MM.1S (cell line): ENCODE measurements around the gene PARP16.

Source experiments
- DNase-seq: peaks from one replicate; pipeline ENCODE4 v3.0.0-alpha.2; 2015
- H2AFZ ChIP-seq: fragments of 300-600 bp; sonication (generic); 2 replicates; pipeline ENCODE4 v1.6.0; 2016; ENCODE audit warnings: antibody characterized with exemption, low read length
- H3F3A ChIP-seq: fragments of 300-600 bp; sonication (generic); 2 replicates; pipeline ENCODE4 v1.6.1; 2016; ENCODE audit warnings: mild to moderate bottlenecking, antibody characterized with exemption, low read length, moderate library complexity, mixed read lengths; ENCODE audit not compliant: insufficient read depth
- H3K27ac ChIP-seq: fragments of 300-600 bp; sonication (generic); 2 replicates; pipeline ENCODE4 v1.5.1; 2016; ENCODE audit warnings: mild to moderate bottlenecking, low read length
- H3K27me3 ChIP-seq: fragments of 300-600 bp; sonication (generic); replicated peaks from 2 replicates; pipeline ENCODE4 v1.6.0; 2016; ENCODE audit warnings: low read length; ENCODE audit not compliant: insufficient read depth
- H3K36me3 ChIP-seq: fragments of 300-600 bp; sonication (generic); replicated peaks from 2 replicates; pipeline ENCODE4 v1.6.1; 2016; ENCODE audit warnings: mild to moderate bottlenecking, low read length, mixed read lengths; ENCODE audit not compliant: insufficient read depth
- H3K4me1 ChIP-seq: fragments of 300-600 bp; sonication (generic); 2 replicates; pipeline ENCODE4 v1.6.1; 2016; ENCODE audit warnings: low read length, mixed read lengths
- H3K4me2 ChIP-seq: fragments of 300-600 bp; sonication (generic); 2 replicates; pipeline ENCODE4 v1.6.0; 2016; ENCODE audit warnings: low read depth, low read length
- H3K4me3 ChIP-seq: fragments of 300-600 bp; sonication (generic); 2 replicates; pipeline ENCODE4 v1.5.1; 2016; ENCODE audit warnings: low read length, mixed read lengths
- H3K79me2 ChIP-seq: fragments of 300-600 bp; sonication (generic); 2 replicates; pipeline ENCODE4 v1.6.1; 2016; ENCODE audit warnings: mixed run types, low read length, mixed read lengths
- H3K9ac ChIP-seq: fragments of 300-600 bp; sonication (generic); 2 replicates; pipeline ENCODE4 v1.6.1; 2016; ENCODE audit warnings: low read length, mixed read lengths
- H3K9me2 ChIP-seq: fragments of 300-600 bp; sonication (generic); replicated peaks from 2 replicates; pipeline ENCODE4 v1.6.1; 2016; ENCODE audit warnings: mild to moderate bottlenecking, low read length, mixed read lengths; ENCODE audit not compliant: insufficient read depth
- H3K9me3 ChIP-seq: fragments of 300-600 bp; sonication (generic); replicated peaks from 2 replicates; pipeline ENCODE4 v1.6.1; 2016; ENCODE audit warnings: mild to moderate bottlenecking, low read length, mixed read lengths; ENCODE audit not compliant: insufficient read depth
- H4K20me1 ChIP-seq: fragments of 300-600 bp; sonication (generic); 2 replicates; pipeline ENCODE4 v1.6.1; 2016; ENCODE audit warnings: mild to moderate bottlenecking, low read length, moderate library complexity, mixed read lengths; ENCODE audit not compliant: insufficient read depth
- EZH2 ChIP-seq: fragments of 300-600 bp; sonication (generic); optimal IDR thresholded peaks from 2 replicates; pipeline ENCODE3; 2017; ENCODE audit warnings: low read depth, mild to moderate bottlenecking, antibody characterized with exemption, low read length, mixed read lengths
- EZH2phosphoT487 ChIP-seq: fragments of 300-600 bp; sonication (generic); IDR thresholded peaks from 2 replicates; pipeline ENCODE4 v1.6.1; 2018; ENCODE audit warnings: antibody characterized with exemption, low read length
- TF ChIP-seq, protein P1 (sequence below): fragments of 300-600 bp; sonication (generic); IDR thresholded peaks from 2 replicates; pipeline ENCODE4 v1.5.1; 2016; ENCODE audit warnings: antibody characterized with exemption, low read length, mixed read lengths

PARP16 gene

DNA sequence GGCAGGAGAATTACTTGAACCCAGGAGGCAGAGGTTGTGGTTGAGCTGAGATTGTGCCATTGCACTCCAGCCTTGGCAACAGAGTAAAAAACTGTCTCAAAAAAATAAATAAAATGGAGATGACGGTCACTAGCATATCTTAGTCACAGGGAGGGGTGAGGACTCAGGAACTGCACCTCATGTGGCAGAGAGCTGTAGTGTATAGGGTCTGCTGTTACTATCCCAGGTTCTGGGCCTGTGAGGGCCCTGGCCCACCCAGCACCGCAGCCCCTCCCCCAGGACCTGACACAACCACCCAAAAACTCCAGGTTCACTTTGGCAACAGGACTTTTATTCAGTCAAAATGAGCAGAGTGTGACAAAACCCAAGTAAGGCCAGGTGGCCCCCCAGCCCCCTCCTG lies 40.1 kb upstream of the PARP16 start:
- Histone ChIP-seq H3K9ac (no peak overlapping the region), H4K20me1 (no peaks in the 10 kb centered on the region), H3K4me1 (no peaks in the 10 kb centered on the region), H3K9me3 (no peaks in the 10 kb centered on the region), H2AFZ (no peak overlapping the region), H3K9me2 (no peaks in the 10 kb centered on the region), H3K27me3 (peaks cover 3% of the 10 kb centered on the region; the same call in 1 of the 2 replicates), H3K4me2 (no peak overlapping the region), H3K79me2 (no peaks in the 10 kb centered on the region), H3K27ac (no peak overlapping the region), H3F3A (no peaks in the 10 kb centered on the region), H3K36me3 (no peaks in the 10 kb centered on the region), H3K4me3 (no peak overlapping the region)
- TF ChIP-seq EZH2 = no peak
- TF ChIP-seq, protein P1, sequence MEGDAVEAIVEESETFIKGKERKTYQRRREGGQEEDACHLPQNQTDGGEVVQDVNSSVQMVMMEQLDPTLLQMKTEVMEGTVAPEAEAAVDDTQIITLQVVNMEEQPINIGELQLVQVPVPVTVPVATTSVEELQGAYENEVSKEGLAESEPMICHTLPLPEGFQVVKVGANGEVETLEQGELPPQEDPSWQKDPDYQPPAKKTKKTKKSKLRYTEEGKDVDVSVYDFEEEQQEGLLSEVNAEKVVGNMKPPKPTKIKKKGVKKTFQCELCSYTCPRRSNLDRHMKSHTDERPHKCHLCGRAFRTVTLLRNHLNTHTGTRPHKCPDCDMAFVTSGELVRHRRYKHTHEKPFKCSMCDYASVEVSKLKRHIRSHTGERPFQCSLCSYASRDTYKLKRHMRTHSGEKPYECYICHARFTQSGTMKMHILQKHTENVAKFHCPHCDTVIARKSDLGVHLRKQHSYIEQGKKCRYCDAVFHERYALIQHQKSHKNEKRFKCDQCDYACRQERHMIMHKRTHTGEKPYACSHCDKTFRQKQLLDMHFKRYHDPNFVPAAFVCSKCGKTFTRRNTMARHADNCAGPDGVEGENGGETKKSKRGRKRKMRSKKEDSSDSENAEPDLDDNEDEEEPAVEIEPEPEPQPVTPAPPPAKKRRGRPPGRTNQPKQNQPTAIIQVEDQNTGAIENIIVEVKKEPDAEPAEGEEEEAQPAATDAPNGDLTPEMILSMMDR = no peak
- no peak for TF ChIP-seq EZH2phosphoT487
- DNase-seq = no peak

- Histone ChIP-seq H3K27me3 (no peaks in the 10 kb centered on the region; the same call in 1 of the 2 replicates), H3K4me1 (no peaks in the 10 kb centered on the region), H3K36me3 (no peaks in the 10 kb centered on the region), H3K79me2 (no peaks in the 10 kb centered on the region), H3K9me2 (no peaks in the 10 kb centered on the region), H3F3A (no peaks in the 10 kb centered on the region), H4K20me1 (no peaks in the 10 kb centered on the region), H3K27ac (no peak overlapping the region), H3K9ac (no peak overlapping the region), H3K4me2 (no peak overlapping the region), H3K9me3 (no peaks in the 10 kb centered on the region), H3K4me3 (no peak overlapping the region), H2AFZ (no peak overlapping the region)
- no peak for DNase-seq
- no peak for TF ChIP-seq EZH2
- no peak for TF ChIP-seq EZH2phosphoT487
- TF ChIP-seq, protein P1 = no peak
Measured at GRCh38 chr15:65326117-65326526, 39.4 kb upstream of the PARP16 start.

GRCh38 chr15:65323071-65323511 lies 36.4 kb upstream of the PARP16 start:
- no peaks in the 10 kb centered on the region for H3K9me2 ChIP-seq

More at GRCh38 chr15:65323071-65323511, 36.4 kb upstream of the PARP16 start:
- Histone ChIP-seq H2AFZ (no peak overlapping the region), H3K27me3 (0 out of 2 replicates have a peak, but pooled peaks cover 4% of the 10 kb centered on the region), H4K20me1 (no peaks in the 10 kb centered on the region), H3K36me3 (no peaks in the 10 kb centered on the region), H3K9ac (no peak overlapping the region), H3K27ac (no peak overlapping the region), H3K4me3 (no peak overlapping the region), H3K9me3 (no peaks in the 10 kb centered on the region), H3F3A (no peaks in the 10 kb centered on the region), H3K4me2 (no peak overlapping the region), H3K79me2 (no peaks in the 10 kb centered on the region), H3K4me1 (no peaks in the 10 kb centered on the region)
- TF ChIP-seq, protein P1 = no peak
- no peak for TF ChIP-seq EZH2
- TF ChIP-seq EZH2phosphoT487 = no peak
- no peak for DNase-seq
